Neural cell (in vitro differentiated cells): ENCODE measurements around the gene CD300A. TPM values are rescaled to one million over a fixed set of nuclear protein-coding genes. Genes with fewer than 3 reads are reported as not detected.

ENCODE experiments used
- H2AFZ ChIP-seq: fragments of 200-600, 300-800 bp; sonication (generic), shearing (Covaris generic); 2 replicates; pipeline ENCODE4 v1.6.0; 2014; ENCODE audit warnings: low read depth, mild to moderate bottlenecking, antibody characterized with exemption, low read length, moderate library complexity
- H3F3A ChIP-seq: fragments of 200-600 bp; shearing (Covaris generic); 2 replicates; pipeline ENCODE4 v1.6.1; 2016; ENCODE audit warnings: mild to moderate bottlenecking, moderate library complexity, mixed read lengths, antibody characterized with exemption, low read length; ENCODE audit not compliant: insufficient read depth, poor library complexity, severe bottlenecking
- H3K27ac ChIP-seq: fragments of 200-600, 300-800 bp; sonication (generic), shearing (Covaris generic); 2 replicates; pipeline ENCODE4 v1.5.1; 2014; ENCODE audit warnings: mild to moderate bottlenecking, low read length, moderate library complexity
- H3K27me3 ChIP-seq: fragments of 300-800, 200-600 bp; sonication (generic), shearing (Covaris generic); 2 replicates; pipeline ENCODE4 v1.6.0; 2014; ENCODE audit warnings: mild to moderate bottlenecking, low read depth, low read length, moderate library complexity; ENCODE audit not compliant: insufficient read depth
- H3K36me3 ChIP-seq: fragments of 300-800, 200-600 bp; sonication (generic), shearing (Covaris generic); 2 replicates; pipeline ENCODE4 v1.5.1; 2014; ENCODE audit warnings: mild to moderate bottlenecking, antibody characterized with exemption, low read length, moderate library complexity; ENCODE audit not compliant: insufficient read depth
- H3K4me2 ChIP-seq: fragments of 300-800, 200-600 bp; sonication (generic), shearing (Covaris generic); 2 replicates; pipeline ENCODE4 v1.6.0; 2014; ENCODE audit warnings: mild to moderate bottlenecking, low read length
- H3K4me3 ChIP-seq: fragments of 300-800, 200-600 bp; sonication (generic), shearing (Covaris generic); 2 replicates; pipeline ENCODE4 v1.5.1; 2014; ENCODE audit warnings: mild to moderate bottlenecking, low read length, moderate library complexity
- H3K79me2 ChIP-seq: fragments of 200-600 bp; shearing (Covaris generic); replicated peaks from 2 replicates; pipeline ENCODE4 v1.6.0; 2014; ENCODE audit warnings: mild to moderate bottlenecking, low read length, moderate library complexity; ENCODE audit not compliant: insufficient read depth
- H3K9ac ChIP-seq: fragments of 300-800, 200-600 bp; sonication (generic), shearing (Covaris generic); 2 replicates; pipeline ENCODE4 v1.6.1; 2016; ENCODE audit warnings: mild to moderate bottlenecking, low read length, mixed read lengths
- H3K9me2 ChIP-seq: fragments of 200-600 bp; shearing (Covaris generic); 2 replicates; pipeline ENCODE4 v1.6.1; 2016; ENCODE audit warnings: mild to moderate bottlenecking, low read length, mixed read lengths; ENCODE audit not compliant: insufficient read depth
- H3K9me3 ChIP-seq: fragments of 200-600, 300-800 bp; sonication (generic), shearing (Covaris generic); 2 replicates; pipeline ENCODE4 v1.6.1; 2016; ENCODE audit warnings: mild to moderate bottlenecking, mixed run types, low read length, moderate library complexity, mixed read lengths
- H4K20me1 ChIP-seq: fragments of 200-600 bp; shearing (Covaris generic); 2 replicates; pipeline ENCODE4 v1.6.1; 2016; ENCODE audit warnings: mild to moderate bottlenecking, mixed run types; ENCODE audit not compliant: insufficient read depth
- CTCF ChIP-seq: fragments of 450-650 bp; IDR thresholded peaks from 2 replicates; pipeline ENCODE4 v1.5.1; 2014; ENCODE audit warnings: antibody characterized with exemption, mild to moderate bottlenecking, moderate library complexity; ENCODE audit not compliant: poor library complexity, severe bottlenecking
- EP300 ChIP-seq: fragments of 450-650 bp; conservative IDR thresholded peaks from 2 replicates; pipeline ENCODE4 v1.6.1; 2014; ENCODE audit warnings: antibody characterized with exemption, mild to moderate bottlenecking, moderate library complexity; ENCODE audit not compliant: poor library complexity, severe bottlenecking
- EZH2 ChIP-seq: fragments of 200-600, 300-800 bp; shearing (Covaris generic), sonication (generic); IDR thresholded peaks from 2 replicates; pipeline ENCODE4 v1.6.1; 2014; ENCODE audit warnings: antibody characterized with exemption, low read length, borderline replicate concordance, mild to moderate bottlenecking; ENCODE audit not compliant: insufficient read depth, poor library complexity, severe bottlenecking
- RAD21 ChIP-seq: fragments of 450-650 bp; conservative IDR thresholded peaks from 2 replicates; pipeline ENCODE4 v1.6.1; 2014; ENCODE audit warnings: antibody characterized with exemption, mild to moderate bottlenecking, moderate library complexity
- REST ChIP-seq: IDR thresholded peaks from 2 replicates; pipeline ENCODE4 v1.6.1; 2012; ENCODE audit warnings: borderline replicate concordance
- SMC3 ChIP-seq: fragments of 450-650 bp; conservative IDR thresholded peaks from 2 replicates; pipeline ENCODE4 v1.6.1; 2014; ENCODE audit warnings: antibody characterized with exemption, mild to moderate bottlenecking, moderate library complexity; ENCODE audit not compliant: poor library complexity
- TAF1 ChIP-seq: IDR thresholded peaks from 2 replicates; pipeline ENCODE4 v1.6.1; 2012; ENCODE audit warnings: low read depth
- polyA plus RNA-seq: library from polyadenylated mRNA; depleted of rRNA; stranded (reverse); fragments of >200 nt; gene quantifications from 2 replicates; pipeline ENCODE4 v1.2.3, GENCODE V29; 2014

The CD300A gene
- polyA plus RNA-seq, 1 donor from 2014 or later, result 0.35 TPM

GRCh38 chr17:74433421-74434121 is 32.9 kb upstream of the CD300A start:
- TF ChIP-seq CTCF (no peak), REST (no peak)
- Histone ChIP-seq H3K27me3 (peaks cover 43% of the 10 kb centered on the region), H3K4me3 (peak overlapping the region; percentile 83), H3K9ac (no peak overlapping the region), H2AFZ (no peak overlapping the region), H3K9me2 (no peaks in the 10 kb centered on the region), H3K9me3 (no peaks in the 10 kb centered on the region), H3K79me2 (no peaks in the 10 kb centered on the region), H3K27ac (no peak overlapping the region), H4K20me1 (no peaks in the 10 kb centered on the region), H3K36me3 (no peaks in the 10 kb centered on the region), H3K4me2 (no peak overlapping the region), H3F3A (no peaks in the 10 kb centered on the region)

GRCh38 chr17:74435775-74436359 is 30.6 kb upstream of the CD300A start:
- Histone ChIP-seq H3K27ac (no peak overlapping the region), H2AFZ (no peak overlapping the region), H4K20me1 (no peaks in the 10 kb centered on the region)

More at GRCh38 chr17:74435775-74436359, 30.6 kb upstream of the CD300A start:
- H3K36me3 ChIP-seq, result no peaks in the 10 kb centered on the region
- no peaks in the 10 kb centered on the region for H3F3A ChIP-seq
- no peaks in the 10 kb centered on the region for H3K79me2 ChIP-seq
- TF ChIP-seq RAD21 (no peak), SMC3 (no peak), EP300 (no peak), EZH2 (no peak), CTCF (no peak), TAF1 (no peak)
- no peaks in the 10 kb centered on the region for H3K9me3 ChIP-seq
- no peak overlapping the region for H3K4me3 ChIP-seq
- peaks cover 30% of the 10 kb centered on the region for H3K27me3 ChIP-seq
- no peak overlapping the region for H3K9ac ChIP-seq
- H3K9me2 ChIP-seq, result no peaks in the 10 kb centered on the region
- no peak overlapping the region for H3K4me2 ChIP-seq
